C4-2B (cell line): Measurements from ENCODE around the gene SERPINA5.

Experiments used
- H3K27ac ChIP-seq: fragments of 450-650 bp; 2 replicates; pipeline ENCODE4 v1.5.1; 2017
- CTCF ChIP-seq: fragments of 450-650 bp; conservative IDR thresholded peaks from 2 replicates; pipeline ENCODE4 v1.5.1; 2017; ENCODE audit warnings: mild to moderate bottlenecking
- ZFX ChIP-seq: fragments of 450-650 bp; IDR thresholded peaks from 2 replicates; pipeline ENCODE4 v1.6.1; 2017

SERPINA5 gene

GRCh38 chr14:94547151-94547680 lies 34.0 kb upstream of the SERPINA5 start:
- H3K27ac ChIP-seq, result no peak overlapping the region
- TF ChIP-seq CTCF (no peak), ZFX (no peak)

GRCh38 chr14:94547726-94548125 lies 33.5 kb upstream of the SERPINA5 start:
- TF ChIP-seq ZFX (no peak), CTCF (no peak)
- H3K27ac ChIP-seq, result no peak overlapping the region

- no peak overlapping the region for H3K27ac ChIP-seq
- TF ChIP-seq ZFX, result no peak
- no peak for TF ChIP-seq CTCF
These were observed 32.9 kb upstream of the SERPINA5 start for GRCh38 chr14:94548131-94548998.

- TF ChIP-seq ZFX, result no peak
- peak; percentile 95 for TF ChIP-seq CTCF
- no peak overlapping the region for H3K27ac ChIP-seq
These were observed 31.9 kb upstream of the SERPINA5 start for GRCh38 chr14:94548999-94549985.

- no peak overlapping the region for H3K27ac ChIP-seq
- TF ChIP-seq CTCF, result no peak
- no peak for TF ChIP-seq ZFX
These were observed 31.2 kb upstream of the SERPINA5 start for GRCh38 chr14:94550041-94550440.

- TF ChIP-seq CTCF, result no peak
- TF ChIP-seq ZFX, result no peak
- no peak overlapping the region for H3K27ac ChIP-seq
These were observed 25.2 kb upstream of the SERPINA5 start for GRCh38 chr14:94555991-94556390.
